Immature natural killer cell (primary cell): Measurements from ENCODE around the gene OR4X1. TPM values are rescaled to one million over a fixed set of nuclear protein-coding genes. Genes with fewer than 3 reads are reported as not detected.

Source experiments
- polyA plus RNA-seq, 3 donors: library from polyadenylated mRNA; unstranded; fragments of 300-500 nt; fragmentation: Illumina TruSeq; gene quantifications; one replicate each; pipeline ENCODE4 v1.2.3, GENCODE V29; 2021

Gene OR4X1
- polyA plus RNA-seq, 3 donors from 2014 or later, result not detected

Other genes with a start within 250 kb of the OR4X1 start
- not detected for gene OR4B1, start 47.1 kb upstream of the OR4X1 start, polyA plus RNA-seq
- not detected for gene OR4X2, start 18.8 kb upstream of the OR4X1 start, polyA plus RNA-seq
- gene OR4S1, start 42.4 kb downstream of the OR4X1 start, polyA plus RNA-seq, result not detected
- gene OR4C3, start 61.1 kb downstream of the OR4X1 start, polyA plus RNA-seq, result not detected
- not detected for gene OR4C5, start 102.6 kb downstream of the OR4X1 start, polyA plus RNA-seq
- gene OR4A47, start 224.9 kb downstream of the OR4X1 start, polyA plus RNA-seq, result not detected